OCI-LY7 (cell line): ENCODE measurements around the gene NTF3.

Experiments
- CTCF ChIP-seq: fragments of 200-600 bp; sonication (generic); conservative IDR thresholded peaks from 2 replicates; pipeline ENCODE4 v1.5.1; 2014; ENCODE audit warnings: mild to moderate bottlenecking, antibody characterized with exemption, low read length, moderate library complexity, mixed read lengths
- EZH2phosphoT487 ChIP-seq: fragments of 200-600 bp; sonication (generic); IDR thresholded peaks from 2 replicates; pipeline ENCODE4 v1.6.1; 2018; ENCODE audit warnings: low read depth, borderline replicate concordance, mild to moderate bottlenecking, mixed run types, antibody characterized with exemption, low read length, moderate library complexity, mixed read lengths

- TF ChIP-seq CTCF (no peak), EZH2phosphoT487 (no peak)
Observed at GRCh38 chr12:5525783-5526367, 94.0 kb downstream of the NTF3 start.
